GM21825 (cell line): ENCODE data around the gene IGBP1.
"Not testable (repeated sequence)": the region's sequence is repeated elsewhere in the genome, so short reads cannot be mapped to it uniquely, and the experiment has no call there.

Source experiments
- ATAC-seq: cut with Tn5 transposase; IDR thresholded peaks from one replicate; pipeline ENCODE4 v1.9.1; 2021; ENCODE audit warnings: mild to moderate bottlenecking, moderate library complexity; ENCODE audit not compliant: unreplicated experiment

IGBP1 gene

GRCh38 chrX:70166601-70167590, 33.6 kb downstream of the IGBP1 start:
- ATAC-seq = no peak

- ATAC-seq = no peak
Measured at GRCh38 chrX:70168238-70169188, 35.3 kb downstream of the IGBP1 start.

DNA sequence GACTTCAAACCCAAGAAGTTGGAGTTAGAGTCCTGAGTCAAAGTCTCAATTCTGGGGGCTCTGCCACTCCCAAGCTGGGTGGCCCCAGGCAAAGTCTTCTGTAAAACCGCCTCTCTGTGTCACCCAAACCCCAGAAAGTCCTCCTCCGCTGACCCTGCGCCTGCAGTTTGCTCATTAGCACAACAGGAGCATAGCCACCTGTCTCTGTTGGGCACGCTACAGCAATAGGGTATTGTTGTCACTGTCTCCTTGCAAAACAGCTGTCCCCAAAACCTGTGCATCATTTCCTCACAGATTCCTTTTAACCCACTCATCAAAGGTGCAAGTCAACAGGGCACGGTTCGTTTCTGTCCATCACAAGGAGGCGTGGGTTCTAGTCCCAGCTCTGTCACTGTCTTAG, 36.0 kb downstream of the IGBP1 start:
- ATAC-seq = no peak

GRCh38 chrX:70171624-70172023, 38.4 kb downstream of the IGBP1 start:
- ATAC-seq = no peak

DNA sequence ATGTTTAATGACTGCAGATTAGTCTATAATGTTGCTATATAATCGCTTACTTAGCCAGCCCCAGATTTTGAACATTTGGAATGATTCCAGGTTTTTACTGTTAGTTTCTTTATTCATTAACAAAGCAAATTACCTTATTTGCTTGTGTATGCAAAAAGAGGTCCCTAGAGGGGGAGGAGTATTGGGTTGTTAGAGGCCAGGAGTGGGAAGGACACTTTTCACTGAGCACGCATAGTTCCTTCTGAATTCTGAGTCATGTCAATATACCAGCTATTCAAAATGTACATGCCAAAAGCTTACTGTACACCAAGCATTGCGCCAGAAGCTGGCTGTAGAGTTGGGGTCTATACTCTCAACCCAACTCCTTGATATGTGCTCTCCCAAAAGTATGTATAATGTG, 39.0 kb downstream of the IGBP1 start:
- no peak for ATAC-seq

DNA sequence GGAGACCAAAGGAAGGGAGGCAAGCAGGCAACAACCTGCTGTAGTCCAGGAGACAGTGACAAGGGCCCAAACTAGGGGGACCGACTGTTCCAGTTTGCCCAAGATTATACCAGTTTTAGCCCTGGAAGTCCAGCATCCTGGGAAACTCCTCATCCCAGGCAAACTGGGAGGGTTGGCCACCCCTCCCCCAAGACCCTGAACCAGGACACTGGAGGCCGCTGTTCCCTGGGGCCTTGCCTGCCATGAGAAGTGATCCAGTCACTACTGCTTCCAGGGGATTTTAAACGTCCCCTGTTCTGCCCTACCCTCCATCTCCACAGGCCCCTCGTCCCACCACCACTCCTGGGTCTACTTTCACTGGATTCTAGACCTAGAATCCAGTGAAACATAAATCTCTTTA, 39.7 kb downstream of the IGBP1 start:
- ATAC-seq = no peak

DNA sequence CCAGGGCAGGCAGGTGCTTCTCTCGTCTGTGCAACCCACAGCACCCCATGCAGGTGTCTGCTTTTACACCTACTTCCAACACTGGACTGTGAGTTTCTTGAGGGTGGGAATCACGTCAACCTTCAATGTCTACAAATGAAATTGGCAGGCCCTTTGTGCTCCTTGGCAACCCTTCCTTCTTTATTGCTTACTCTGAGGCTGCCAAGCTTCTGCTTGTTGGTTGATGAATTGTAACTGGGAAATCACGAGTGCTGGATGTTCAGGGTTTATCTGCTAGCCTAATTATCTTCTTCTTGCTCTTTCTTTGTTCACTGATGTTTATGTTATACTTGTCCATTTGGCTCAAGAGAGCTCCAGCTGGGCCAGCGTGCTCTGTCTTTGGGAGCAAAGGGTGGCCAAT, 41.5 kb downstream of the IGBP1 start:
- ATAC-seq = no peak

DNA sequence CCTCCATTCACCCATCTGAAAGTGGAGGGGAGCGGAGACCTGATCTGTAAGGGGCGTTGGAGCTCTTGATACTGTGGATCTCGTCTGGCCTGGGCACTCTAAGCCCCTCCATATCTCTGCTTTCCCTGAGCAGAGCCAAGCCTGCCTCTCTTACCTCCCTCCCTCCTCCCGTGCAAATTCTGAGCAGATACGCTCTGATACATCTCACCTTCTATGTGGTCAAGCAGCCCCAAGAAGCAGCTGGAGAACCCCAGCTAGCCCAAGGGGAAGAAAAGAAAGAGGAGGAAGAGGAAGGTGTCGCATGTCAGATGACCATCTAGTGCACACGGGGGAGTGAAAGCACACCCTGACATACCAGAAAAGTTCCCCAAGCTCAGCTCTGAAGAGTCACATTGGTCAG, 42.1 kb downstream of the IGBP1 start:
- ATAC-seq = no peak

DNA sequence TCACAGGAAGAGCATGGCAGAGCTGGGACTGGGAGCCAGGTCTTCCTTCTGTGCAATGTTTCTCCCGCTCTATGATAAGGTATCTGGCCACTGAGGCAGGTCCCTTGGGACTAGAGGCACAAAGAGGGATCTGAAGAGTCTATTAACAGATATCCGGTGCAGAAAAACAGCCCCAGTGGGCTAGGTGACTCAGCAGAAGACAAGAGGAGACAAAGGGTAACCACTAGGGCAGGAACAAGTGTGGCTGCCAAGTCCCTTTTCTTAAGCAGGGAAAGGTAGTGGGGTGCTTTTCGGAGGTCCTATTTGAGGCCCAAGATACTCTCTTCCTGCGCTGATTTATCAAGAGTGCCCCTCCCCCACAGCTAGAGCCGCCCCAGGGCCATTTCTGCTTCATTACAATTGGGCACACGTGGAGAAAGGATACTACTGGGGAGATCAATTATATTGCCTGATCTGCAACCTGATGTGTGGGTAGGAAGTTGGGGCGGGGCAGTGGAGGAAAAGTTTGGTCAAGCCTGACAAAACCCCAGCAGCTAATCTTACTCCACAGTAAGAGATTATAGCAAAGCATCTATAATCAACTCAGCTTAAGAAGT, 43.8 kb downstream of the IGBP1 start, which contains the start of gene DGAT2L6:
TSS of gene DGAT2L6 (plus strand) at position 546 of the 596 bp plus-strand sequence. CDS start 100 bp downstream, outside the sequence.
- ATAC-seq = peak; percentile 83

- no peak for ATAC-seq
Measured at GRCh38 chrX:70183091-70183490, 49.8 kb downstream of the IGBP1 start.

- no peak for ATAC-seq
Measured at GRCh38 chrX:70190225-70190624, 57.0 kb downstream of the IGBP1 start.

GRCh38 chrX:70196961-70197720, 63.9 kb downstream of the IGBP1 start:
- peak; percentile 77 for ATAC-seq

- no peak for ATAC-seq
Measured at GRCh38 chrX:70201732-70202131, 68.5 kb downstream of the IGBP1 start.

- ATAC-seq = no peak
Measured at GRCh38 chrX:70208479-70208878, 75.2 kb downstream of the IGBP1 start.

GRCh38 chrX:70209570-70209969, 76.3 kb downstream of the IGBP1 start:
- ATAC-seq = not testable (repeated sequence)
